Parathyroid adenoma (tissue), 2 donors: ENCODE measurements around the gene CRB3.

Source experiments
- H2AFZ ChIP-seq: fragments of 300-600 bp; sonication (generic); one replicate; pipeline ENCODE4 v1.7.0; 2017; ENCODE audit warnings: antibody characterized with exemption, mild to moderate bottlenecking
- H3K27ac ChIP-seq: fragments of 300-600 bp; sonication (generic); one replicate; pipeline ENCODE4 v1.7.0; 2017
- H3K27me3 ChIP-seq: fragments of 300-600 bp; sonication (generic); one replicate; pipeline ENCODE4 v1.7.0; 2017; ENCODE audit warnings: low read length; ENCODE audit not compliant: control insufficient read depth, insufficient read depth
- H3K36me3 ChIP-seq: fragments of 300-600 bp; sonication (generic); one replicate; pipeline ENCODE4 v1.7.0; 2017; ENCODE audit warnings: low read length; ENCODE audit not compliant: control insufficient read depth, insufficient read depth
- H3K4me1 ChIP-seq: fragments of 300-600 bp; sonication (generic); one replicate; pipeline ENCODE4 v1.7.0; 2017; ENCODE audit warnings: control low read depth
- H3K4me2 ChIP-seq: fragments of 300-600 bp; sonication (generic); one replicate; pipeline ENCODE4 v1.7.0; 2017; ENCODE audit warnings: low read length
- H3K4me3 ChIP-seq: fragments of 300-600 bp; sonication (generic); one replicate; pipeline ENCODE4 v1.7.0; 2017; ENCODE audit warnings: low read depth, low read length
- H3K79me2 ChIP-seq: fragments of 300-600 bp; sonication (generic); one replicate; pipeline ENCODE4 v1.7.0; 2017; ENCODE audit warnings: control low read depth
- H3K9ac ChIP-seq: fragments of 300-600 bp; sonication (generic); one replicate; pipeline ENCODE4 v1.7.0; 2017; ENCODE audit warnings: mild to moderate bottlenecking
- H3K9me3 ChIP-seq: fragments of 300-600 bp; sonication (generic); one replicate; pipeline ENCODE4 v1.7.0; 2017; ENCODE audit warnings: low read length; ENCODE audit not compliant: control insufficient read depth
- TF ChIP-seq, protein P1 (sequence below): fragments of 300-600 bp; sonication (generic); IDR thresholded peaks from one replicate; pipeline ENCODE4 v1.7.0; 2017; ENCODE audit warnings: antibody characterized with exemption, mild to moderate bottlenecking
- donor health status: primary hyperparathyroidism.

Gene CRB3

GRCh38 chr19:6450166-6450565 is 13.9 kb upstream of the CRB3 start:
- TF ChIP-seq, protein P1, sequence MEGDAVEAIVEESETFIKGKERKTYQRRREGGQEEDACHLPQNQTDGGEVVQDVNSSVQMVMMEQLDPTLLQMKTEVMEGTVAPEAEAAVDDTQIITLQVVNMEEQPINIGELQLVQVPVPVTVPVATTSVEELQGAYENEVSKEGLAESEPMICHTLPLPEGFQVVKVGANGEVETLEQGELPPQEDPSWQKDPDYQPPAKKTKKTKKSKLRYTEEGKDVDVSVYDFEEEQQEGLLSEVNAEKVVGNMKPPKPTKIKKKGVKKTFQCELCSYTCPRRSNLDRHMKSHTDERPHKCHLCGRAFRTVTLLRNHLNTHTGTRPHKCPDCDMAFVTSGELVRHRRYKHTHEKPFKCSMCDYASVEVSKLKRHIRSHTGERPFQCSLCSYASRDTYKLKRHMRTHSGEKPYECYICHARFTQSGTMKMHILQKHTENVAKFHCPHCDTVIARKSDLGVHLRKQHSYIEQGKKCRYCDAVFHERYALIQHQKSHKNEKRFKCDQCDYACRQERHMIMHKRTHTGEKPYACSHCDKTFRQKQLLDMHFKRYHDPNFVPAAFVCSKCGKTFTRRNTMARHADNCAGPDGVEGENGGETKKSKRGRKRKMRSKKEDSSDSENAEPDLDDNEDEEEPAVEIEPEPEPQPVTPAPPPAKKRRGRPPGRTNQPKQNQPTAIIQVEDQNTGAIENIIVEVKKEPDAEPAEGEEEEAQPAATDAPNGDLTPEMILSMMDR, result no peak
- H3K4me2 ChIP-seq, result no peak overlapping the region
- H3K27ac ChIP-seq, result no peak overlapping the region
- no peaks in the 10 kb centered on the region for H3K36me3 ChIP-seq
- no peaks in the 10 kb centered on the region for H3K27me3 ChIP-seq
- H3K9me3 ChIP-seq, result no peaks in the 10 kb centered on the region
- no peaks in the 10 kb centered on the region for H3K79me2 ChIP-seq
- H2AFZ ChIP-seq, result no peak overlapping the region
- no peaks in the 10 kb centered on the region for H3K4me1 ChIP-seq
- H3K9ac ChIP-seq, result no peak overlapping the region
- no peak overlapping the region for H3K4me3 ChIP-seq

DNA sequence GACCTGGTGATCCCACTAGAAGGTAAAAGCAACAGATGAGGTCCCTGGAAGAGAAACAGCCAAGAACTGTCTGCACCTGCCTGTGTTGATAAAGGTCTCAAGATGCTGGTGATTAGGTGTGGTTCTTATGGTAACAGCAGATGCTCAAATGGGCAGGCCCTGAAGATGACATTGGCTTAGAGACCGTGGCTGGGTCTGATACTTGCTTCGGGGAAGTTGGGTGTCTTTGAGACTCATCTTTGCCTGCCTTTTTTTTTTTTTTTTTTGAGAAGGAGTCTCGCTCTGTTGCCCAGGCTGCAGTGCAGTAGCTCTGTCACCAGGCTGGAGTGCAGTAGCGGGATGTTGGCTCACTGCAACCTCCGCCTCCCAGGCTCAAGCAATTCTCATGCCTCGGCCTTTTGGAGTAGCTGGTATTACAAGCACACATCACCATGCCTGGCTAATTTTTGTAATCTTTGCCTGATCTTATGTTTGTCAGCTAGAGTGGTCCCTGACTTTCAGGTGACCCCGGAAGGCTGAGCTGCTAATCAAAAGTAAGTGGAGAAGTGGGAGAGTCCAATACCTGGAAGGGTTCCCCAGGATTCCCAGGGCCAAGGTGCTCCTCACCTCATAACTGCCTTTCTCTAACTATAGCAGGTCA is 12.4 kb upstream of the CRB3 start:
- Histone ChIP-seq H3K4me3 (no peak overlapping the region), H3K9ac (no peak overlapping the region), H3K79me2 (no peaks in the 10 kb centered on the region), H2AFZ (no peak overlapping the region), H3K4me1 (no peaks in the 10 kb centered on the region), H3K27me3 (no peaks in the 10 kb centered on the region), H3K36me3 (no peaks in the 10 kb centered on the region), H3K4me2 (no peak overlapping the region), H3K27ac (no peak overlapping the region), H3K9me3 (no peaks in the 10 kb centered on the region)
- TF ChIP-seq, protein P1, result no peak

DNA sequence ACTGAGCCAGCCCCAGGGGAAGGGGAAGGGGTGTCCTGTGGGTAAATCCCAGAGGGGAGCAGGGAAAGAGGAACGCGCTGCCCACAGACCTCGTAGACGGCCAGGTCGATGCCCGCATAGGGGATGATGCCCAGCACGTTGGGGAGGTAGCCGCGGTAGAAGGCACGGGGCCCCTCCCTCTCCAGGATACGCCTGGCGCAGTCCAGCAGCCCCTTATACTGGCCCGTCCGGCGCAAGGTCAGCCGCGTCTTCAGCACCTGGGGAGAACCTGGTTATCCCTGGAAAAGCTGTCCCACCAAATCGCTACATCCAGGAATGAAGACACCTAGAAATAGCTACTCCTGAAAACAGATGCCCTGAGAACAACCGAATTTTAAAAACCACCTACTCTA is 11.9 kb upstream of the CRB3 start:
- Histone ChIP-seq H3K27me3 (no peaks in the 10 kb centered on the region), H3K4me1 (no peaks in the 10 kb centered on the region), H3K36me3 (no peaks in the 10 kb centered on the region), H3K9ac (no peak overlapping the region), H3K79me2 (no peaks in the 10 kb centered on the region), H3K27ac (no peak overlapping the region), H3K9me3 (no peaks in the 10 kb centered on the region), H3K4me3 (no peak overlapping the region), H2AFZ (no peak overlapping the region), H3K4me2 (no peak overlapping the region)
- TF ChIP-seq, protein P1, result no peak

DNA sequence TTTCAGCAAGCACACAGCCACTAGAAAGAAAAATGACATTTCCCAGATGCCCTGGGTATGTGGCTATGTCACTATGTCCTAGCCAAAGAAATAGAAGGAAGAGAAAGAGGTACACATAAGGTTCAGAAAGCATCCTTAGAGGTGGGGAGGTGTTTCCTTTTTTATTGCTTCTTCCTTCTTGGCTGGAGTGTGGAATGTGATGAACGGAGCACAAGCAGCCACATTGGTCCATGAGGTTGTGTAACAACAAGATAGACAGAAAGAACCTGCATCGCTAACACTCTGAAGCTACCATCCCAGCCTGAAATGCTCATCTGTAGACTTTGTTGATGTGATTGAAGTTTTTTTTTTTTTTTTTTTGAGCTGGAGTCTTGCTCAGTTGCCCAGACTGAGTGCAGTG is 11.2 kb upstream of the CRB3 start:
- Histone ChIP-seq H3K36me3 (no peaks in the 10 kb centered on the region), H3K27ac (no peak overlapping the region), H3K9ac (no peak overlapping the region), H3K79me2 (no peaks in the 10 kb centered on the region), H3K4me3 (no peak overlapping the region), H2AFZ (no peak overlapping the region), H3K4me1 (no peaks in the 10 kb centered on the region), H3K9me3 (no peaks in the 10 kb centered on the region), H3K4me2 (no peak overlapping the region), H3K27me3 (no peaks in the 10 kb centered on the region)
- TF ChIP-seq, protein P1, result no peak

- H3K4me2 ChIP-seq, result no peak overlapping the region
- no peaks in the 10 kb centered on the region for H3K79me2 ChIP-seq
- H3K9ac ChIP-seq, result no peak overlapping the region
- no peaks in the 10 kb centered on the region for H3K36me3 ChIP-seq
- H3K4me3 ChIP-seq, result no peak overlapping the region
- TF ChIP-seq, protein P1, result no peak
- no peaks in the 10 kb centered on the region for H3K27me3 ChIP-seq
- peaks cover 7% of the 10 kb centered on the region for H3K4me1 ChIP-seq
- H3K27ac ChIP-seq, result no peak overlapping the region
- H3K9me3 ChIP-seq, result no peaks in the 10 kb centered on the region
- H2AFZ ChIP-seq, result no peak overlapping the region
These were observed 10.0 kb upstream of the CRB3 start for GRCh38 chr19:6453951-6454565.
